ENCODE measurements around the gene ZFYVE9.
"Not testable (repeated sequence)": the region's sequence is repeated elsewhere in the genome, so short reads cannot be mapped to it uniquely, and the experiment has no call there.

ZFYVE9 gene

DNA sequence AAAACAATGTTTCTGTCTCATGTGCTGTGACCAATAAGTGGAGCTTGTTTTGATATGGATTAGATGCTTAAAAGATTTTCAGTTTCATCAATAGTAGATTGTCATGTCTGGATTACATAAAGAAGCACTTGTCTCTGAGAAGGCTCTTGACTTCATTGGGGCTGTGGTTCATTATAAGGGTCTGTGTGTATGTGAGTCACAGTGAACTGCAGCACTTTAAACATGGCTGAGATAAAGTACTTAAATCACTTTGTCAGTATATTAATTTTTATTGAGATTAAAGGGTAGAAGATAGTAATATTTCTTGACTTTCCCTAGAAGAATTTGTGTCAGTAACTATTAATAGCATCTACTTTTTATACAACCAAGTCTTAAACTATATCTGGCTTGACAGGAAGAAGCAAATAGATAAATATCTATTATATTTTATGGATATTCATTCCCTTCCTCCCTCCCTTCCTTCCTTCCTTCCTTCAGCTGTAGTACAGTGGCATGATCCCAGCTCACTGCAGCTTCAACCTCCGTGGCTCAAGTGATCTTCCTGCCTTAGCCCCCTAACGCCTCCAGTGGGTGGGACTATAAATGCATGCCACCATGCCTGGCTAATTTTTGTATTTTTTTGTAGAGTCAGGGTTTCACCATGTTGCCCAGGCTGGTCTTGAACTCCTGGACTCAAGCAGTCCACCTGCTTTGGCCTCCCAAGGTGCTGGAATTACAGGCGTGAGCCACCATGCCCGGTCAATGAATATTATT lies 48.8 kb downstream of the ZFYVE9 start:
- no peak for DNase-seq (ENCODE audit: low spot score)

DNA sequence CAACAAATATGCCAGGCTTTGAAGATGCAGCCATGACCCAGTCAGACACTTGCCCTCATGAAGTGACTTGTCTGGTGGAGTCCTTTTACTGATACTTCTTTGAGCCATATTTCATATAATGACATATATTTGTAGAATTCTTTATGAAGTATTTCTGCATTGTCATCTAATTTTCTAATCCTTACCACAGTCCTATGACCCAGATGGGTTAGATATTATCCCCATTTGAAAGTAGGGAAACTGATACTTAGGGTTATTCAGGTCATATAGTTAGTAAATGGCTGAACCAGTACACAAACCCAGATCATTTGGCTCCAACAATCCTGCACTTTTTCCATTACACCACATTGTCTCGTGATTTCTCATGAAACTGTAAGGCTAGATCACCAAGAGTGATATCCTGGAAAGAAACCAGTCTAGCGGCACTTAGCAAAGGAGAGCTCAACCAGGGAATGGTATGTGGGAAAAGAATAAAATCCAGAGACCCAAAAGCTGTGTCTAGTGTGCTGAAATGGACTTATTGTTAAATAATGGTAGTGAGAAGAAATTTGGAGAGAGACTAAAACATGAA lies 49.6 kb downstream of the ZFYVE9 start:
- no peak for DNase-seq (ENCODE audit: low spot score)

DNA sequence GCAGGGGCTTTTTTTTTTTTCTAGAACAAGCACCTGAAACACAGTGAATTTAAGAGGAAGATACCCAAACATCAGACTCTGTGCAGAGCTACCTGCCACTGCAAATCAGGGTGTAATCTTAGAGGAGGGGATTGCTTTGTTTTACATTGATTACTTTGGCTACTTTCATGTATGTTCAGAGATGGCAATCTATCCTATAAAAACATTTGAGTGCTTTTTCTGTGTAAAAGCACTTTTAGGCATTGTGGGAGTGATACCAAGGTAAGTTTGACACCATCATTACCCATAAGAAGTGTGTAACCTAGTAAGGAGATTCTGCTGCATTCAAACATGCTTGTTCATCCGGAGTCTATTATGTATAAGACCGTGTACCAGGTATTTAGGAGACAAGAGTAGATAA lies 50.1 kb downstream of the ZFYVE9 start:
- no peak for DNase-seq (ENCODE audit: low spot score)

DNA sequence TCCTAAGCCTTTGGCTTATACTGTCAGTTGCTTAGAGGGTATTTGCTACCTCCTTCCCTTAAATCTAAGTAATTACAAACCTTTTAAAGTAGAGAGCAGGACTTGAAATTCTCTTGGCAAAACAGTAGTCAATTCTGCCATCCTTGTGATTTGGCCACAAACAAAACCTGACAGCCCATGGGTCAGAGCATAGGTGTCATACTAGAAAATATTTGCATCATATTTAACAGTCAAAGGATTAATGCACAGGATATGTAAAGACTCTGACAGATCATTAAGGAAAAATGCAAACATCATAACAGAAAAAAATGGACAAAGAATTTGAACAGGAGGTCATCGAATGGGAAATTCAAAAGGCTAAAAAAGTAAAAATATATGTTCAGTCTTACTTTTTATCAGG lies 50.5 kb downstream of the ZFYVE9 start:
- DNase-seq (ENCODE audit: low spot score) = no peak

DNA sequence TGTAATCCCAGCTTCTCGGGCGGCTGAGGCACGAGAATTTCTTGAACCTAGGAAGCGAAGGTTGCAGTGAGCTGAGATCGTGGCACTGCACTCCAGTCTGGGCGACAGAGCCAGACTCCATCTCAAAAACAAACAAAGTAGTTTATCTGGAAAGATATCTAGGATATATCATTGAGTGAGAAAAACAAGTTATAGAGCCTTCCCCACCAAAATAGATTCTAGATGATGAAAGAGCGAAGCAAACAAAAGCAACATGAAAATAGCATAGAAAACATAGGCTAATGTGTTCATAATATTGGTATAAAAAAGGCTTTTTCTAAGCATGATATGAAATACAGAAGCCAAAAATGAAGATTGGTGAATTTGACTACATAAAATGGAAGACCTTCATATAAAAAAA lies 52.1 kb downstream of the ZFYVE9 start:
- no peak for DNase-seq (ENCODE audit: low spot score)

DNA sequence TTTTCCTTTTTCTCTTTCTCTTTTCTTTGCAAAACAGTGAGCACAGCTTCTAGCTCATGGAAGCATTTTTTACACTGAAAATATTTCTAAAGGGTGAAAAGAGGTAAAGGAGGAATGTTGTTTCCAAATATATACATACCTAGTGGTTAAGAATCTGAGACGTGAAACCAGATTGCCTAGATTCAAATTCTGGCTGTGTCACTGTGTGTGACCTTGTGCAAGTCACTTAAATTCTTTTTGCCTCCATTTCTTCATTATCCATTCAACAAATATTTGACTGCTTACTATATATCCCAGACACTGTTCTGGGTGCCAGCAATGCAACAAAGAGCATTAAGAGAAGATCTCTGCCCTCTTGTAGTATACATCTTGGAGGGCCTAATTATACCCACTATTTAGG lies 53.3 kb downstream of the ZFYVE9 start:
- no peak for DNase-seq (ENCODE audit: low spot score)

DNA sequence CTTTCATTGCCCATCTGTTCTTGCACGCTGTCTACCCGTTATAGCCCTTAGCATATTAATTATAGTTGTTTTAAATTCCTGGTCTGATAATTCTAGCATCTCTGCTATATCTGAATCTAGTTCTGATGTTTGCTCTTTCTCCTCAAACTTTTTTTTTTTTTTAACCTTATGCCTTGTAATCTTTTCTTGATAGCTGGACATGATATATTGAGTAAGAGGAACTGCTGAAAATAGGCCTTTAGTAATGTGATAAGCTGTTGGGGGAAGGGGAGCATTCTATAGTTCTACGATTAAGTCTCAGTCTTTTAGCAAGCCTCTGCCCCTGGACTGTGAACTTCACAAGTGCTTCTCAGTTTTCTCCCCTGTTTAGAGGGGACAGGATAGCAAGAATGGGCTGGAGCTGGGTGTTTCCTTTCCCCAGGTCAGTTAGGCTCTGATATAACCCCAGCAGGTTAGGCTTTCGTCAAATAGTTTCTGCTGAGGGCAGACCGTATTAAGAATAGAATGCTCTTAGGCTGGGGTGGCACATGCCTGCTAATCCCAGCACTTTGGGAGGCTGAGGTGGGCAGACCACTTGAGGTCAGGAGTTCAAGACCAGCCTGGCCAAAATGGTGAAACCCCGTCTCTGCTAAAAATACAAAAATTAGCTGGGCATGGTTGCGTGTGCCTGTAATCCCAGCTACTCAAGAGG lies 62.2 kb downstream of the ZFYVE9 start:
- DNase-seq (ENCODE audit: low spot score) = no peak

DNA sequence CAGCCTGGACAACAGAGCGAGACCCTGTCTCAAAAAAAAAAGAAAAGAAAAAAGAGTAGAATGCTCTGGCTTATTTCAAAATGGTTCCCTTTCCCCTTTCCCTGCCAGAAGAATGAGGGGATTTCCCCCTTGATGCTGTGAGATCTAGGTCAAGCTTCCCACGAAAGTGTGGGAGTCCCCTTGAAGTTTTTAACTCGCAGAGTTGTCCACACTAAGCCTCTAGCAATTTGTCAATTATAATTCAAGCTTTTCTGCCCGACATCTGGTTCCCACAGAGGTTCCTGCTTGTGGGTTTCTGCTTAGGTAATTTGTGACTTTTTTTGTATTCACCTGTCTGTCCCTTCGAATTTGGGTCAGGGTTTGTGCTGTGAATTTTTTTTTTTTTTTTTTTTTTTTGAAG lies 62.8 kb downstream of the ZFYVE9 start:
- no peak for DNase-seq (ENCODE audit: low spot score)

DNA sequence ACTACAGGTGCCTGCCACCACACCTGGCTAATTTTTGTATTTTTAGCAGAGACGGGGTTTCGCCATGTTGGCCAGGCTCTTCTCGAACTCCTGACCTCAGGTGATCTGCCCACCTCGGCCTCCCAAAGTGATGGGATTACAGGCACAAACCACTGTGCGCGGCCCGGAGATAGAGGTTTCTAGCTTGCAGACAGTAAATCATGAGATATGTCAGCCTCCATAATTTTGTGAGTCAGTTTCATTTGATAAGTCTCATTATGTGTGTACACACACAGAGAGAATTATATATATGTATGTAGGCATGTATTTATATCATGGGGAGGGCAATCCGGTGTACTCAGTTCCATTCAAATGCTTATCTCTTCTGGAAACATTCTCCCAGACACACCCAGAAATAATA lies 64.8 kb downstream of the ZFYVE9 start:
- not testable (repeated sequence) for DNase-seq (ENCODE audit: low spot score)

DNA sequence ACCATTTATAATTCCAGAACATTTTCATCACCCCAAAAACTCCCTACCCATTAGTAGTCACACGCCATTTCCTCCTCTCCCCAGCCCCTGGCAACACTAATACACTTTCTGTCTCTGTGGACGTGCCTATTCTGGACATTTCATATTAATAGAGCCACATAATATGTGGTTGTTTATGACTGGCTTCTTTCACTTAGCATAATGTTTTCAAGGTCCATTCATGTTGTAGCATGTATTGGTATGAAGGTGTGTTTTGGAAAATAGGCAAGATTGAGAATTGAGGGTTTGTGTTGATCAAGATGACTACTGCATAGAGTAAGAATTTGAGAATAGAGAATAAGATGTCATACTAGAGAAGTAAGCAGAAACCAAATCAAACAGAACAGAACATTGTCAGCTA lies 67.5 kb downstream of the ZFYVE9 start:
- DNase-seq (ENCODE audit: low spot score) = no peak

DNA sequence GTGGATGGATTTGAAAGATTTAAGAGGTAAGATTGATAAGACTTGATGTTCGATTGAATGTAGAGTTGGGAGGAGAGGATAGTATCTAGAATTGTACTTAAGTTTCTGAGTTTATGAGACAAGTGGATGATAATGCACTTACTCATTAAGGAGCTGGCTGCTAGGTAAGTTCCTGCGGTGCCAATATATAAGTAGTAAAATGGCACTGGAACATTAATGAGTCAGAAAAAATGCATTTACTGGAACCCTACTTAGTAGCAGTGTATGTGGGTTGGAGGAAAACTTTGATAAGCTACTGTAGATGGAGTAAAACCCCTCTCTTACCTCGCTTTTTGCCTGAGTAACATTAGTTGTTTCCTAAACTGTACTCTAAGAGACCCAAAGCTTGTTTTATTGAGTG lies 68.2 kb downstream of the ZFYVE9 start:
- DNase-seq (ENCODE audit: low spot score) = no peak

DNA sequence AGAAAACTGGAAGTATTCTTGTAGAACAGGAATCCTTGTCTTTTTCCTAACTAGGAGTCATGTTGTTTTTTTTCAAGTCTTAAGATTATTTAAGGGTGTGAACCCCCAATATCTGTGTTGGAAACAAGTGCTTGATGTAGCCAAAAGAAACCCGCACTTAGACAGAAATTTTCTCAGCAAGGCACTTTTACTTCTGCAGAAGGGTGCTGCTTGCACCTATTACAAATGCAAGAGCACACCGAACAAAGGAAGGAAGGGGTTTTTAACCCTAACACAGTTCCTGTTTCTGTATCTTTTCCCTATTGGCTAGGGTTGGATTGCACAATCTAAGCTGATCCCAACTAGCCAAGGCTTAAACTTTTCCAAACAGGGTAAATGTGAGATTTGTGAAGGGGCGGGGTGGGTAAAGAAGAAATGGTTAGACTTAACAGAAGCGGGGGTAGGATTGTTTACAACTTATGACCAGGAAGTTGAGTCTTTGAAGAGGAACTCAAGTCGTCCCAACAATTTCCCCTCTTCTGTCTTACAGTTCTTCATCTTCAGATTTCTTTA lies 75.1 kb downstream of the ZFYVE9 start:
- no peak for DNase-seq (ENCODE audit: low spot score)

DNA sequence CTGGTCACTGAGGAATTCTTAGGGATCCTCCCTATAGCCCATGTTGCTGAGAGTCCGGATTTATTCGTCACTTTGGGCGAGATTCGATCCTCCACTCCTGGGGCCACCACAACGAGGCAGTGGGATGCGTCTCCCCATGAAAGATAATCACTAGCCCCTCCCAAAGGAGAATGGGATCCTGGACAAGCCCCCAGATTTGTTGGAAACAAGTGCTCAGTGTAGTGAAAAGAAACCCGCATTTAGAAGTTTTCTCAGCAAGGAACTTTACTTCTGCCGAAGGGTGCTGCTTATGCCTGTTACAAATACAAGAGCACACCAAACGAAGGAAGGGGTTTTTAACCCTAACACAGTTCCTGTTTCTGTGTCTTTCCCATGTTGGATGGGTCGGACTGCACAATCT lies 83.3 kb downstream of the ZFYVE9 start:
- DNase-seq (ENCODE audit: low spot score) = no peak

DNA sequence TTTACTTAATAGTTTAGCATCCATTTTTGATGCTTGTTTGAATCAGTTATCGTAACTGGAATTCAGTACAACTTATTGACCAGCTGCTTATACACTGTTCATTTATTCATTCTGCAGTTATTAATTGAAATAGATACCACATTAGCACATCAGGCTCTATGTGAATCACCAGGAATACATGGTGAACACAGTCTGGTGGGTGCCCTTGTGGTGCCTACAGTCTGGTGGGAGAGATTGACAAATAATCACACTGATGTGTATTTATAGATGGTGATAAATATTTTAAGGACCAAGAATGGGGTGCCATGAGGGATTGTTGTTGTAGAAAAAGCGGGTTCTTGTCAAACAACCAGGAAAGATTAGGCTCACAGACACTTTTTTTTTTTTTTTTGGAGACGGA lies 87.6 kb downstream of the ZFYVE9 start:
- no peak for DNase-seq (ENCODE audit: low spot score)

DNA sequence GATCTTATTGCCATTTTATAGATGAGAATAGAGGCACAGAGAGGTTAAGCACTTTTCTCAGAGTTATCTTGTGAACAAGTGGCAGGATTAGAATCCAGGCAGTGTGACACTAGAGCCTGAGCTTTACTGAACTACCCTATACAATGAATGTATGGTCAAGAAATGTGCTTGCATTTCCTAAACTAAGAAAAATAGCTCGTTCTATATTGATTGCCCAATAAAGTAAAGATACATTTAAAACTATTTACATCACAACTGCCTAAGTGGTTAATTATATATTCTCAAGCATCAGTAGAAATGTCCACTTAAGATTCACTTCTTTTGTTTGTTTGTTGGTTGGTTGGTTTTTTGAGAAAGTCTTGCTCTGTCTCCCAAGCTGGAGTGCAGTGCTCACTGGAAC lies 91.6 kb downstream of the ZFYVE9 start:
- no peak for DNase-seq (ENCODE audit: low spot score)

DNA sequence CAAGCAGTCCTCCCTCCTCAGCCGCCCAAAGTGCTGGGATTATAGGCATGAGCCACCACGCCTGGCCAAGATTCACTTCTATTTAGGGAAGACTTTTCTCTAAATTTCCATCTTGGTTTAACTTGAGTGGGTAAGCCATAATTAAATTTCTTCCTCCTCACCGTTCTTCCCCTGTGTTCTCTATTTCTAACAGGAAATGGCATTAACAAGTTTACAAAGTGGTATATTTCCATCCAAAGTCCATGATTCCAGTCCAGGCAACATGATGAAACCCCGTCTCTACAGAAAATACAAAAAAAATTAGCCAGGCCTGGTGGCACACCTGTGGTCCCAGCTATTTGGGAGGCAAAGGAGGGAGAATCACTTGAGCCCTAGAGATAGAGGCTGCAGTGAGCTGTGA lies 92.1 kb downstream of the ZFYVE9 start:
- DNase-seq (ENCODE audit: low spot score) = no peak

DNA sequence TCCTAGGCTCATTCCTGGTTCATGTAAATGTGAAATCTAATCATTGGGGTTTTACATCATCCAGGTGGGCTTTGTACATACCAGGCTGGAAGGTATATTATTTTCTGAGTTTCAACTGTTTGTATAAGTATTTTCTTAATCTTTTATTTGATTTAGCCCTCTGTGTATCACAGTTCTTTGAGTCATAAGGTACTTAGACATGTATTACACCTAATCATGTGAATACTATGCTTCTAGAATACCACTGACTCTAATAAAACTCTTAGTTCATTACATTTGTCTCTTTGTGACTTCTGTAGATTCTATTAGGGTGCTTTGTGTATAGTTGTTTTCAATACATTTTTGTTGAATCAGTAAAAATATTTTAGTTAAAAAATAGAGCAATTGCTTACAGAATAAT lies 92.8 kb downstream of the ZFYVE9 start:
- DNase-seq (ENCODE audit: low spot score) = no peak

DNA sequence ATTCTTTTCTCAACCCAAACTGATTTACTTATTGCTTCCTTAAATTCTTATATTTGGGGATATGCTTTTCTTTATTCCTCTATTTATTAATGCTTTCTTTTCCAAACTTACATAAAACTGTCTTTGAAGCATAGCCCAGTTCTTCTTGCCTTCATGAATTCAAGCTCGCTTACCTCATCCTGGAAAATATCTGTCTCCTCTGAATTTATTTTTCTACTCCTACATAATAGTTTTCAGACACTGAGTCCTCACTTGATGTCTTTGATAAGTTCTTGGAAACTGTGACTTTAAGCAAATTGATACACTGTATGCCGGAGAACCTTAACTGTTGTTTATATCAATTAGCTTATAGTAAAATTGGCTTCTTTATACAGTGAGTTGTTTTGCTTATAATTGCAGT lies 93.8 kb downstream of the ZFYVE9 start:
- no peak for DNase-seq (ENCODE audit: low spot score)

DNA sequence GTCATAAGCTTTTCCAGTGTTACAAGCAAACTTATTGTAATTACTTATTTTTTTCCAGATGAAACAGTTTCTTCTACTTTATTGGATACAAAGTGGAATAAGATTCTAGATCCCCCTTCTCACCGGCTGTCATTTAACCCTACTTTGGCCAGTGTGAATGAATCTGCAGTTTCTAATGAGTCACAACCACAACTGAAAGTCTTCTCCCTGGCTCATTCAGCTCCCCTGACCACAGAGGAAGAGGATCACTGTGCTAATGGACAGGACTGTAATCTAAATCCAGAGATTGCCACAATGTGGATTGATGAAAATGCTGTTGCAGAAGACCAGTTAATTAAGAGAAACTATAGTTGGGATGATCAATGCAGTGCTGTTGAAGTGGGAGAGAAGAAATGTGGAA lies 95.5 kb downstream of the ZFYVE9 start:
- DNase-seq (ENCODE audit: low spot score) = no peak

DNA sequence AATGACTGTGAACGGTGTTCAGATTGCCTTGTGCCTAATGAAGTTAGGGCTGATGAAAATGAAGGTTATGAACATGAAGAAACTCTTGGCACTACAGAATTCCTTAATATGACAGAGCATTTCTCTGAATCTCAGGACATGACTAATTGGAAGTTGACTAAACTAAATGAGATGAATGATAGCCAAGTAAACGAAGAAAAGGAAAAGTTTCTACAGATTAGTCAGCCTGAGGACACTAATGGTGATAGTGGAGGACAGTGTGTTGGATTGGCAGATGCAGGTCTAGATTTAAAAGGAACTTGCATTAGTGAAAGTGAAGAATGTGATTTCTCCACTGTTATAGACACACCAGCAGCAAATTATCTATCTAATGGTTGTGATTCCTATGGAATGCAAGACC lies 96.6 kb downstream of the ZFYVE9 start:
- DNase-seq (ENCODE audit: low spot score) = no peak

DNA sequence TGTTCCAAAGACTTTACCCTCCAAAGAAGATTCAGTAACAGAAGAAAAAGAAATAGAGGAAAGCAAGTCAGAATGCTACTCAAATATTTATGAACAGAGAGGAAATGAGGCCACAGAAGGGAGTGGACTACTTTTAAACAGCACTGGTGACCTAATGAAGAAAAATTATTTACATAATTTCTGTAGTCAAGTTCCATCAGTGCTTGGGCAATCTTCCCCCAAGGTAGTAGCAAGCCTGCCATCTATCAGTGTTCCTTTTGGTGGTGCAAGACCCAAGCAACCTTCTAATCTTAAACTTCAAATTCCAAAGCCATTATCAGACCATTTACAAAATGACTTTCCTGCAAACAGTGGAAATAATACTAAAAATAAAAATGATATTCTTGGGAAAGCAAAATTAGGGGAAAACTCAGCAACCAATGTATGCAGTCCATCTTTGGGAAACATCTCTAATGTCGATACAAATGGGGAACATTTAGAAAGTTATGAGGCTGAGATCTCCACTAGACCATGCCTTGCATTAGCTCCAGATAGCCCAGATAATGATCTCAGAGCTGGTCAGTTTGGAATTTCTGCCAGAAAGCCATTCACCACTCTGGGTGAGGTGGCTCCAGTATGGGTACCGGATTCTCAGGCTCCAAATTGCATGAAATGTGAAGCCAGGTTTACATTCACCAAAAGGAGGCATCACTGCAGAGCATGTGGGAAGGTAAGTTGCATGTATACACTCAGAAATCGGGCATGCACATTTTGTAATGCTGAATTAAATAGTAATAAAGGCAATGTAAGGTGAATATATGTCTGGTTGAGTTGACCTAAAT lies 97.2 kb downstream of the ZFYVE9 start:
- no peak for DNase-seq (ENCODE audit: low spot score)

DNA sequence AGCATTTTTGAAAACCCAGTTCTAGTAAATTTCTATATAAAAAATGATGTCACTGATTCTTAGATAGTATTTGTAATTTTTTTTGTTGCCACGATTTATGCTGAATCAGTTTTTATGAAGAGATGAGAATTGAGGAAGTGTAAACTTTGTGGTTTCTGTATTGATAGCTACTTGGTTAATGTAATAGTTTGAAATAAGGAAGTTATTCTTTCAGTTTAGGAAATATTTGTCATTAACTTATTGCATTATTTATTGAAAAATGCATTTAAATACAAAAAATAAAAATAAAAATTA lies 97.8 kb downstream of the ZFYVE9 start:
- DNase-seq (ENCODE audit: low spot score) = no peak
